ENCODE results near the gene EHBP1.

- TF ChIP-seq EP300 (IDR thresholded peaks at IDR 0.05) (no peak), CTCF (IDR thresholded peaks at IDR 0.05) (no peak), POLR2A (IDR thresholded peaks at IDR 0.05) (no peak)
Observed at GRCh38 chr2:62719757-62720156, 14.2 kb downstream of the EHBP1 start.
